A549 (cell line): Measurements from ENCODE around the gene PIGU. TPM values are rescaled to one million over a fixed set of nuclear protein-coding genes. Genes with fewer than 3 reads are reported as not detected.

Source experiments
- ATAC-seq, 2 experiments: fragments of 200-7000 bp in 1 of 2; fragments of >200 bp in 1 of 2; cut with Nextera tagmentation in 1 of 2; cut with Tn5 transposase in 1 of 2; 3 replicates each; pipeline versions ENCODE4 v1.8.0 to v1.9.1; 2018 to 2020; ENCODE audit warnings: mild to moderate bottlenecking in 1 of 2, moderate library complexity in 1 of 2
- CTCF ChIA-PET: fragments of 300-600 bp; sonication (Branson Sonifier 250); formaldehyde crosslinking; extraction: SDS; loops from one replicate; lab custom pipeline; 2021; ENCODE audit warnings: antibody characterized with exemption, inconsistent platforms; lab: Yijun Ruan, JAX
- POLR2A ChIA-PET: fragments of 350-600 bp; formaldehyde crosslinking; extraction: SDS; loops from one replicate; lab custom pipeline; 2021; ENCODE audit warnings: antibody characterized with exemption, inconsistent platforms; lab: Yijun Ruan, JAX
- DNase-seq, 2 experiments: peaks; one replicate each; pipeline versions ENCODE4 v3.0.0 to v3.0.0-alpha.2; 2011 to 2016; ENCODE audit warnings: low read depth in 1 of 2, low spot score in 1 of 2
- FAIRE-seq: peaks from 2 replicates; lab custom pipeline; 2011; peaks lifted over from hg19 to GRCh38; lab: Jason Lieb, UNC
- H3K27ac ChIP-seq, 2 experiments: fragments of >200 bp; sonication (Bioruptor Twin); formaldehyde crosslinking; 3 replicates each; pipeline ENCODE4 v1.5.1; 2016 to 2017
- H3K4me1 ChIP-seq: fragments of >200 bp; sonication (Bioruptor Twin); formaldehyde crosslinking; 3 replicates; pipeline ENCODE4 v1.6.1; 2016
- H3K4me2 ChIP-seq: fragments of >200 bp; sonication (Bioruptor Twin); formaldehyde crosslinking; 3 replicates; pipeline ENCODE4 v1.6.1; 2016
- H3K4me3 ChIP-seq: fragments of >200 bp; sonication (Bioruptor Twin); formaldehyde crosslinking; 3 replicates; pipeline ENCODE4 v1.5.1; 2016
- H3K9me3 ChIP-seq: fragments of >200 bp; sonication (Bioruptor Twin); formaldehyde crosslinking; 3 replicates; pipeline ENCODE4 v1.6.1; 2016
- BHLHE40 ChIP-seq: IDR thresholded peaks from 2 replicates; pipeline ENCODE4 v1.6.1; 2012; ENCODE audit warnings: low read depth, low read length, inconsistent platforms
- CBX2 ChIP-seq: fragments of 200-600 bp; sonication (generic); IDR thresholded peaks from 2 replicates; pipeline ENCODE4 v1.6.1; 2016; ENCODE audit warnings: low read depth, mild to moderate bottlenecking, borderline replicate concordance
- CHD2 ChIP-seq: fragments of 150-350 bp; IDR thresholded peaks from 2 replicates; pipeline ENCODE4 v1.6.1; 2014; ENCODE audit warnings: low read length; ENCODE audit not compliant: partially characterized antibody
- EHMT2 ChIP-seq: fragments of 200-600 bp; sonication (generic); IDR thresholded peaks from 2 replicates; pipeline ENCODE4 v1.6.1; 2016; ENCODE audit warnings: antibody characterized with exemption, low read depth, mild to moderate bottlenecking, moderate library complexity
- ELK1 ChIP-seq: fragments of 150-350 bp; IDR thresholded peaks from 2 replicates; pipeline ENCODE4 v1.6.1; 2014; ENCODE audit warnings: low read depth, mild to moderate bottlenecking, low read length
- EP300 ChIP-seq, 2 experiments: fragments of >200 bp; sonication (Bioruptor Twin); formaldehyde crosslinking; IDR thresholded peaks; 2 replicates in 1 of 2; 3 replicates in 1 of 2; pipeline ENCODE4 v1.6.1; 2016 to 2017
- FOSB ChIP-seq: fragments of 250-450 bp; sonication (Bioruptor Pico); IDR thresholded peaks from 2 replicates; pipeline ENCODE4 v1.5.0; 2020; ENCODE audit warnings: mild to moderate bottlenecking, moderate library complexity
- GATA3 ChIP-seq: IDR thresholded peaks from 2 replicates; pipeline ENCODE4 v1.6.1; 2012; ENCODE audit warnings: borderline replicate concordance
- JUN ChIP-seq, 2 experiments: fragments of >200 bp; sonication (Bioruptor Twin); formaldehyde crosslinking; IDR thresholded peaks; 2 replicates in 1 of 2; 3 replicates in 1 of 2; pipeline ENCODE4 v1.6.1; 2016 to 2017
- KDM1A ChIP-seq: fragments of 200-600 bp; sonication (generic); IDR thresholded peaks from 2 replicates; pipeline ENCODE4 v1.6.1; 2016; ENCODE audit warnings: low read depth, mild to moderate bottlenecking
- KDM5A ChIP-seq: fragments of 200-600 bp; sonication (generic); IDR thresholded peaks from 2 replicates; pipeline ENCODE4 v1.6.1; 2016; ENCODE audit warnings: antibody characterized with exemption, mild to moderate bottlenecking
- NR3C1 ChIP-seq: fragments of >200 bp; sonication (Bioruptor Twin); formaldehyde crosslinking; IDR thresholded peaks from 3 replicates; pipeline ENCODE4 v1.6.1; 2017
- PHF8 ChIP-seq: fragments of 200-600 bp; sonication (generic); IDR thresholded peaks from 2 replicates; pipeline ENCODE4 v1.6.1; 2016; ENCODE audit warnings: low read depth, mild to moderate bottlenecking, antibody characterized with exemption, moderate library complexity, borderline replicate concordance
- POLR2A ChIP-seq: IDR thresholded peaks from 2 replicates; pipeline ENCODE4 v1.6.1; 2012; ENCODE audit warnings: mild to moderate bottlenecking, low read length
- RARB ChIP-seq: fragments of 250-450 bp; sonication (Bioruptor Pico); IDR thresholded peaks from 2 replicates; pipeline ENCODE4 v1.8.0; 2021; ENCODE audit warnings: mild to moderate bottlenecking, moderate library complexity
- WGBS: methylation state at CpG from one replicate; pipeline ENCODE4 v1.1.6; 2017; ENCODE audit errors: missing lambda C conversion rate; 5-methylcytosine and 5-hydroxymethylcytosine counted together
- polyA plus RNA-seq, 4 experiments: library from polyadenylated mRNA; depleted of rRNA in 3 of 4; stranded (reverse); fragments of >200 nt; fragmentation: RNase III in 1 of 4; extraction: RNeasy Plus Mini Kit Qiagen cat#74134 plus additional on column Dnase treatment in 1 of 4; gene quantifications; 2 replicates in 3 of 4; 3 replicates in 1 of 4; pipeline ENCODE4 v1.2.3, GENCODE V29; 2011 to 2017
- TF ChIP-seq, protein P1 (sequence below): fragments of 250-450 bp; sonication (Bioruptor Pico); IDR thresholded peaks from 2 replicates; pipeline ENCODE4 v1.5.0; 2021; ENCODE audit warnings: mild to moderate bottlenecking, moderate library complexity, borderline replicate concordance
- TF ChIP-seq, protein P2 (sequence below): fragments of 200-600 bp; sonication (generic); IDR thresholded peaks from 2 replicates; pipeline ENCODE4 v1.6.1; 2016; ENCODE audit warnings: antibody characterized with exemption, mild to moderate bottlenecking, moderate library complexity
- TF ChIP-seq, protein P3 (sequence below): fragments of >200 bp; sonication (Bioruptor Twin); formaldehyde crosslinking; IDR thresholded peaks from 2 replicates; pipeline ENCODE4 v1.6.1; 2016

The PIGU gene
- polyA plus RNA-seq, 2 of the 4 experiments (the other 2 are of a cell fraction) = 27.8 to 103 TPM

- peak overlapping the region; percentile 76 for H3K4me2 ChIP-seq
- ATAC-seq (no peak), DNase-seq (no peak), FAIRE-seq (no peak)
- peaks cover 55% of the 10 kb centered on the region for H3K4me1 ChIP-seq
- TF ChIP-seq PHF8 (no peak), NR3C1 (no peak), GATA3 (no peak)
- no peaks in the 10 kb centered on the region for H3K9me3 ChIP-seq
- ChIA-PET CTCF (interaction anchor here (0.6 to 7.4 kb wide), 9 partner anchors 10 to 484 kb away, joined by 3 to 106 read pairs (median 3); no protein-coding TSS in a partner anchor), POLR2A (interaction anchor here (1.8 kb wide), 1 partner anchor 32 kb away, joined by 4 read pairs; the partner anchor contains the start of gene MAP1LC3A)
- H3K27ac ChIP-seq = peak overlapping the region; percentile 67 to 83; a peak in 5 of 6 replicates
- WGBS = 92% methylated on average over 10 of the region's 10 CpGs
- H3K4me3 ChIP-seq = no peak overlapping the region
Observed at GRCh38 chr20:34527016-34527415, 149.9 kb downstream of the PIGU start.

DNA sequence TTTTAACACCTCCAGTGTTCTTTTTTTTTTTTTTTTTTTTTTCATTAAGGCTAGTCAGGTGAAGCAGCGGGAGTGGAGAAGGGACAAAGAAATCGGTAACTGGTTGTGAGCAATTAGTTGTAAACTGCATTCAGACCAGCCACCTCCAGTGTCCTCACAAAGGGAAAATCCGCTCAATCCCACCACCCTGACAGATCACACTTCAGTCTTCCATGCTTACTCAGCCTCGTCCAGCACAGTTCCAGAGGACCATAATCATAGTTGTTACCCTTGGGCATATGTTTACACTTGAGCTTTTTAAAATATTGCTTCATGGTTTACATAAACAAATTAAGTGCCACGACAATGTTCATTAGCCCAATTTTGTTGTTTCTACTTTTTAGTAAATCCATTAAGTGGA is 150.4 kb downstream of the PIGU start:
- Histone ChIP-seq H3K27ac (peak overlapping the region; percentile 67 to 83), H3K4me2 (peak overlapping the region; percentile 76), H3K4me1 (peaks cover 55% of the 10 kb centered on the region), H3K9me3 (no peaks in the 10 kb centered on the region), H3K4me3 (0 out of 3 replicates have a peak overlapping the region, but pooled peaks have one; percentile 19)
- TF ChIP-seq KDM5A (no peak), BHLHE40 (no peak), CBX2 (no peak), RARB (no peak), CHD2 (no peak), ELK1 (no peak), EP300 (IDR thresholded peaks at IDR 0.05) (no peak), FOSB (CRISPR knock-in tag) (no peak), PHF8 (no peak), EHMT2 (no peak), KDM1A (no peak), POLR2A (no peak), JUN (IDR thresholded peaks at IDR 0.05) (no peak)
- TF ChIP-seq, protein P1, sequence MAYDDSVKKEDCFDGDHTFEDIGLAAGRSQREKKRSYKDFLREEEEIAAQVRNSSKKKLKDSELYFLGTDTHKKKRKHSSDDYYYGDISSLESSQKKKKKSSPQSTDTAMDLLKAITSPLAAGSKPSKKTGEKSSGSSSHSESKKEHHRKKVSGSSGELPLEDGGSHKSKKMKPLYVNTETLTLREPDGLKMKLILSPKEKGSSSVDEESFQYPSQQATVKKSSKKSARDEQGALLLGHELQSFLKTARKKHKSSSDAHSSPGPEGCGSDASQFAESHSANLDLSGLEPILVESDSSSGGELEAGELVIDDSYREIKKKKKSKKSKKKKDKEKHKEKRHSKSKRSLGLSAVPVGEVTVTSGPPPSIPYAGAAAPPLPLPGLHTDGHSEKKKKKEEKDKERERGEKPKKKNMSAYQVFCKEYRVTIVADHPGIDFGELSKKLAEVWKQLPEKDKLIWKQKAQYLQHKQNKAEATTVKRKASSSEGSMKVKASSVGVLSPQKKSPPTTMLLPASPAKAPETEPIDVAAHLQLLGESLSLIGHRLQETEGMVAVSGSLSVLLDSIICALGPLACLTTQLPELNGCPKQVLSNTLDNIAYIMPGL = no peak
- TF ChIP-seq, protein P2, sequence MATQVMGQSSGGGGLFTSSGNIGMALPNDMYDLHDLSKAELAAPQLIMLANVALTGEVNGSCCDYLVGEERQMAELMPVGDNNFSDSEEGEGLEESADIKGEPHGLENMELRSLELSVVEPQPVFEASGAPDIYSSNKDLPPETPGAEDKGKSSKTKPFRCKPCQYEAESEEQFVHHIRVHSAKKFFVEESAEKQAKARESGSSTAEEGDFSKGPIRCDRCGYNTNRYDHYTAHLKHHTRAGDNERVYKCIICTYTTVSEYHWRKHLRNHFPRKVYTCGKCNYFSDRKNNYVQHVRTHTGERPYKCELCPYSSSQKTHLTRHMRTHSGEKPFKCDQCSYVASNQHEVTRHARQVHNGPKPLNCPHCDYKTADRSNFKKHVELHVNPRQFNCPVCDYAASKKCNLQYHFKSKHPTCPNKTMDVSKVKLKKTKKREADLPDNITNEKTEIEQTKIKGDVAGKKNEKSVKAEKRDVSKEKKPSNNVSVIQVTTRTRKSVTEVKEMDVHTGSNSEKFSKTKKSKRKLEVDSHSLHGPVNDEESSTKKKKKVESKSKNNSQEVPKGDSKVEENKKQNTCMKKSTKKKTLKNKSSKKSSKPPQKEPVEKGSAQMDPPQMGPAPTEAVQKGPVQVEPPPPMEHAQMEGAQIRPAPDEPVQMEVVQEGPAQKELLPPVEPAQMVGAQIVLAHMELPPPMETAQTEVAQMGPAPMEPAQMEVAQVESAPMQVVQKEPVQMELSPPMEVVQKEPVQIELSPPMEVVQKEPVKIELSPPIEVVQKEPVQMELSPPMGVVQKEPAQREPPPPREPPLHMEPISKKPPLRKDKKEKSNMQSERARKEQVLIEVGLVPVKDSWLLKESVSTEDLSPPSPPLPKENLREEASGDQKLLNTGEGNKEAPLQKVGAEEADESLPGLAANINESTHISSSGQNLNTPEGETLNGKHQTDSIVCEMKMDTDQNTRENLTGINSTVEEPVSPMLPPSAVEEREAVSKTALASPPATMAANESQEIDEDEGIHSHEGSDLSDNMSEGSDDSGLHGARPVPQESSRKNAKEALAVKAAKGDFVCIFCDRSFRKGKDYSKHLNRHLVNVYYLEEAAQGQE = no peak
- TF ChIP-seq, protein P3, sequence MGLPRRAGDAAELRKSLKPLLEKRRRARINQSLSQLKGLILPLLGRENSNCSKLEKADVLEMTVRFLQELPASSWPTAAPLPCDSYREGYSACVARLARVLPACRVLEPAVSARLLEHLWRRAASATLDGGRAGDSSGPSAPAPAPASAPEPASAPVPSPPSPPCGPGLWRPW = no peak
- WGBS = 56% methylated on average over 5 of the region's 5 CpGs
- ChIA-PET CTCF (interaction anchor here (1.0 to 7.4 kb wide), 8 partner anchors 13 to 336 kb away, joined by 3 to 106 read pairs (median 4); no protein-coding TSS in a partner anchor), POLR2A (interaction anchor here (1.4 to 1.8 kb wide), 2 partner anchors 10 to 32 kb away, joined by 4 to 12 read pairs; partner anchors contain the start of genes DYNLRB1 and MAP1LC3A)
- FAIRE-seq (no peak), DNase-seq (no peak), ATAC-seq (no peak)
